Lung (tissue), 16 donors: ENCODE data around the gene FGB. TPM values are rescaled to one million over a fixed set of nuclear protein-coding genes. Genes with fewer than 3 reads are reported as not detected.

ENCODE experiments used
- ATAC-seq: fragments of 200-7000 bp; cut with Tn5 transposase; one replicate; pipeline ENCODE4 v1.9.1; 2020; ENCODE audit warnings: moderate number of reproducible peaks; ENCODE audit not compliant: insufficient read depth, low FRiP score
- DNase-seq, 3 donors: peaks; one replicate each; pipeline ENCODE4 v3.0.0-alpha.2; 2013 to 2017
- H3K27ac ChIP-seq, 2 donors: one replicate each; pipeline ENCODE4 v1.5.1; 2013; ENCODE audit warnings: mild to moderate bottlenecking in 2 of 2, moderate library complexity in 2 of 2, control low read depth in 1 of 2, inconsistent platforms in 1 of 2, low read depth in 1 of 2, low read length in 1 of 2
- H3K27me3 ChIP-seq, 3 donors: one replicate each; pipeline ENCODE4 v1.5.1; 2013; ENCODE audit warnings: low read length in 2 of 3; ENCODE audit not compliant: control insufficient read depth in 3 of 3, insufficient read depth in 3 of 3
- H3K36me3 ChIP-seq, 4 donors: one replicate each; pipeline ENCODE4 v1.5.1; 2013; ENCODE audit warnings: low read length in 4 of 4, mild to moderate bottlenecking in 1 of 4, moderate library complexity in 1 of 4; ENCODE audit not compliant: control insufficient read depth in 4 of 4, insufficient read depth in 4 of 4
- H3K4me1 ChIP-seq, 5 donors: one replicate each; pipeline ENCODE4 v1.5.1; 2013; ENCODE audit warnings: low read length in 5 of 5, mild to moderate bottlenecking in 2 of 5, moderate library complexity in 1 of 5; ENCODE audit not compliant: control insufficient read depth in 5 of 5, insufficient read depth in 5 of 5
- H3K4me3 ChIP-seq: one replicate; pipeline ENCODE4 v1.5.1; 2013; ENCODE audit warnings: mild to moderate bottlenecking, control low read depth, moderate library complexity
- H3K9ac ChIP-seq, 2 donors: one replicate each; pipeline ENCODE4 v1.5.1; 2013; ENCODE audit warnings: low read length in 2 of 2, control low read depth in 1 of 2; ENCODE audit not compliant: insufficient read depth in 1 of 2
- H3K9me3 ChIP-seq, 4 donors: one replicate each; pipeline ENCODE4 v1.5.1; 2013; ENCODE audit warnings: low read length in 3 of 4, mild to moderate bottlenecking in 1 of 4, moderate library complexity in 1 of 4; ENCODE audit not compliant: control insufficient read depth in 4 of 4, insufficient read depth in 3 of 4
- WGBS, 2 donors: extraction: QIAGEN DNeasy Blood & Tissue Kit; methylation state at CpG; one replicate each; pipeline ENCODE4 v1.1.7; 2013; 5-methylcytosine and 5-hydroxymethylcytosine counted together
- long read RNA-seq, 5 donors: transcript quantifications; one replicate each; lab custom pipeline, GENCODE V29; 2026
- polyA plus RNA-seq, 2 donors: library from polyadenylated mRNA; stranded (reverse); fragments of 200-250 nt; gene quantifications; one replicate each; pipeline ENCODE4 v1.2.1, GENCODE V29; 2013
- total RNA-seq, 2 donors: library from RNA; depleted of rRNA in 1 of 2; stranded (reverse); fragments of >200 nt in 1 of 2; gene quantifications; one replicate each; pipeline ENCODE4 v1.2.1, GENCODE V29; 2014 to 2021
- TF ChIP-seq, protein P1 (sequence below): IDR thresholded peaks from 2 replicates; pipeline ENCODE4 v1.5.1; 2012; ENCODE audit warnings: mild to moderate bottlenecking; ENCODE audit errors: control extremely low read depth, extremely low read depth
- donor health status: control.
- donor health status: control.
- donor health status: Bipolar disorder and iron deficiency.
- donor health status: healthy.
- donor health status: DM: yes; HTN: yes; CAD: no.

The FGB gene
- total RNA-seq (1 to 10 TPM in 1 of 2 donors, under 1 TPM in 1; 0.28 to 1.8 TPM), polyA plus RNA-seq (under 1 TPM; 0.28 to 0.39 TPM)
- long read RNA-seq, donor 1: 0 reads
- long read RNA-seq, donor 2: 0 reads
- long read RNA-seq, donor 3: 0 reads
- long read RNA-seq, donor 4: 0 reads
- long read RNA-seq, donor 5: 0 reads

DNA sequence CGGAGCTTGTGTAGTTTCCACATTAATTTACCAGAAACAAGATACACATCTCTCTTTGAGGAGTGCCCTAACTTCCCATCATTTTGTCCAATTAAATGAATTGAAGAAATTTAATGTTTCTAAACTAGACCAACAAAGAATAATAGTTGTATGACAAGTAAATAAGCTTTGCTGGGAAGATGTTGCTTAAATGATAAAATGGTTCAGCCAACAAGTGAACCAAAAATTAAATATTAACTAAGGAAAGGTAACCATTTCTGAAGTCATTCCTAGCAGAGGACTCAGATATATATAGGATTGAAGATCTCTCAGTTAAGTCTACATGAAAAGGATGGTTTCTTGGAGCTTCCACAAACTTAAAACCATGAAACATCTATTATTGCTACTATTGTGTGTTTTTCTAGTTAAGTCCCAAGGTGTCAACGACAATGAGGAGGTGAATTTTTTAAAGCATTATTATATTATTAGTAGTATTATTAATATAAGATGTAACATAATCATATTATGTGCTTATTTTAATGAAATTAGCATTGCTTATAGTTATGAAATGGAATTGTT is at the start of gene FGB:
TSS of gene FGB (plus strand) at position 315 of the 558 bp plus-strand sequence. CDS start at position 323, 8 bp downstream.
- no peak for DNase-seq

DNA sequence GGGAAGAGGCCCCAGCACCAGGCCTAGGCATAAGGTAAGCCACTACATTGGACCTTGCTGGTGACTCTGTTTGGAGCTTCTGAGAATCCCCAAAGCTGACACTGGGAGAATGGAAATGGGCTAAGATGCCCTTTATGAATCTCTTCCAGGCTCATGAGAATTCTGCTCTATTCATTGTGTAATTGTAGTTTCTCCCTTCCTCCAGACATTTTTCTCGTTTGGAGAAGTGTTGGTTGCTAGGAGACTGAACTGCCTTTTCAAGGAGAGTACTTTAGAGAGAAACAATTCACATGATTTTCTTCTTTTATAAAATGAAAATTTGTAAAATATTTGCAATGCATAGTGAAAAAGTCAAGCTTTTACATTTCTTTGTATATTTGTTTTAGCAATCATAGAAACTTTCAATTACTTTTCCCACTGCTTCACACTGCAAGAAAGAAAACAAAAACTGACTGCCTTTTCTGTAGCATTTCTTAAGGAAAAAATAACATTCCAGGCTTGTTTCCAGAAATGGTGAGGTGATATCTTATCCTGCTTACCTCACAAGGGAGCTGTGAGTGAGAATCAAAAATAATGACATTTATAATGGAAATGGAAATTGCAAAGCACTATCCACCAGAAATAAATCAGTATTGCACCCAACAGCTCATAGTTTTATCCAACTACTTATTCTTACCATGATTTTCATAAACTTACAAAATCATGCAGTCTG is 46.3 kb upstream of the FGB start:
- no peak for ATAC-seq
- TF ChIP-seq, protein P1, sequence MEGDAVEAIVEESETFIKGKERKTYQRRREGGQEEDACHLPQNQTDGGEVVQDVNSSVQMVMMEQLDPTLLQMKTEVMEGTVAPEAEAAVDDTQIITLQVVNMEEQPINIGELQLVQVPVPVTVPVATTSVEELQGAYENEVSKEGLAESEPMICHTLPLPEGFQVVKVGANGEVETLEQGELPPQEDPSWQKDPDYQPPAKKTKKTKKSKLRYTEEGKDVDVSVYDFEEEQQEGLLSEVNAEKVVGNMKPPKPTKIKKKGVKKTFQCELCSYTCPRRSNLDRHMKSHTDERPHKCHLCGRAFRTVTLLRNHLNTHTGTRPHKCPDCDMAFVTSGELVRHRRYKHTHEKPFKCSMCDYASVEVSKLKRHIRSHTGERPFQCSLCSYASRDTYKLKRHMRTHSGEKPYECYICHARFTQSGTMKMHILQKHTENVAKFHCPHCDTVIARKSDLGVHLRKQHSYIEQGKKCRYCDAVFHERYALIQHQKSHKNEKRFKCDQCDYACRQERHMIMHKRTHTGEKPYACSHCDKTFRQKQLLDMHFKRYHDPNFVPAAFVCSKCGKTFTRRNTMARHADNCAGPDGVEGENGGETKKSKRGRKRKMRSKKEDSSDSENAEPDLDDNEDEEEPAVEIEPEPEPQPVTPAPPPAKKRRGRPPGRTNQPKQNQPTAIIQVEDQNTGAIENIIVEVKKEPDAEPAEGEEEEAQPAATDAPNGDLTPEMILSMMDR: no peak
- Histone ChIP-seq H3K4me1 (peaks cover 0 to 9% (median 0%) of the 10 kb centered on the region in 5 donors), H3K27me3 (no peaks in the 10 kb centered on the region), H3K9me3 (no peaks in the 10 kb centered on the region), H3K9ac (no peak overlapping the region), H3K4me3 (no peak overlapping the region), H3K36me3 (no peaks in the 10 kb centered on the region), H3K27ac (no peak overlapping the region)
- whole genome bisulfite sequencing, 2 donors: 3 to 5% methylated on average over 1 of the region's 1 CpG
- peak in 2 of 3 donors; percentile 46 to 64 for DNase-seq

More for the DNA sequence above, at the start of gene FGB:
- Histone ChIP-seq H3K27ac (no peak within 1 kb of the TSS), H3K4me1 (no peaks in the 10 kb centered on the region), H3K9ac (no peak within 1 kb of the TSS), H3K36me3 (no peaks in the 10 kb centered on the region), H3K9me3 (no peaks in the 10 kb centered on the region), H3K27me3 (peaks cover 0 to 9% (median 0%) of the 10 kb centered on the region in 3 donors), H3K4me3 (no peak within 1 kb of the TSS)
- WGBS, 2 donors: 73 to 88% methylated on average over 2 of the region's 2 CpGs
- TF ChIP-seq, protein P1: no peak
- no peak for ATAC-seq

DNA sequence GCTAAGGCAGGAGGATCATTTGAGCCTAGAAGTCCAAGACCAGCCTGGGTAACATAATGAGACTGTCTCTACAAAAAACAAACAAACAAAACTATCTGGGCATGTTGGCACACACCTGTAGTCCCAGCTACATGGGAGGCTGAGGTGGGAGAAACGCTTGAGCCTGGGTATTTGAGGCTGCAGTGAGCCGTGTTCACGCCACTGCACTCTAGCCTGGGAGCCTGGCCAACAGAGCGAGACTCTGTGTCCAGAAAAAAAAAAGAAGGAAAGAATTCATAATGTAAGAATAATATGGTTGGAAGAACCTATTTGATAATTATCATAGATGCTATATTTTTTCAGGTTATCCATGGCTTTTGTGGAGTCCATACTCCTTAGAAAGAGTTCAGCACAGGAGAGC is 45.2 kb upstream of the FGB start:
- Histone ChIP-seq H3K27ac (no peak overlapping the region), H3K9me3 (no peaks in the 10 kb centered on the region), H3K9ac (no peak overlapping the region), H3K4me3 (no peak overlapping the region), H3K36me3 (no peaks in the 10 kb centered on the region), H3K4me1 (peaks cover 0 to 9% (median 0%) of the 10 kb centered on the region in 5 donors), H3K27me3 (no peaks in the 10 kb centered on the region)
- DNase-seq: no peak
- no peak for ATAC-seq
- TF ChIP-seq, protein P1: no peak
- 71 to 85% methylated on average over 4 of the region's 4 CpGs for WGBS, 2 donors
